ENCODE measurements around the gene CHI3L1. TPM values are rescaled to one million over a fixed set of nuclear protein-coding genes. Genes with fewer than 3 reads are reported as not detected.

The CHI3L1 gene
- total RNA-seq, 1 donor from 2014 or later = not detected

GRCh38 chr1:203182387-203182953 lies 4.0 kb downstream of the CHI3L1 start:
- Mint-ChIP-seq H3K4me1 (ENCODE audit: low read depth) (no peaks in the 10 kb centered on the region), H3K27ac (no peak overlapping the region), H3K27me3 (peaks cover 99% of the 10 kb centered on the region), H3K9me3 (ENCODE audit: low read depth) (no peaks in the 10 kb centered on the region), H3K36me3 (ENCODE audit: insufficient read depth) (no peaks in the 10 kb centered on the region), H3K4me3 (ENCODE audit: low read depth) (no peak overlapping the region)
- TF ChIP-seq CTCF (IDR thresholded peaks at IDR 0.05; ENCODE audit: unreplicated experiment) = no peak
- DNase-seq (ENCODE audit: low spot score, unreplicated experiment) = no peak

- H3K4me1 Mint-ChIP-seq (ENCODE audit: low read depth) = no peaks in the 10 kb centered on the region
Observed at GRCh38 chr1:203181586-203182386, 4.7 kb downstream of the CHI3L1 start.

GRCh38 chr1:203180611-203181330 lies 5.7 kb downstream of the CHI3L1 start:
- DNase-seq (ENCODE audit: low spot score, unreplicated experiment) = no peak
- no peak for TF ChIP-seq CTCF (IDR thresholded peaks at IDR 0.05; ENCODE audit: unreplicated experiment)
- no peak overlapping the region for H3K27ac Mint-ChIP-seq
- H3K4me3 Mint-ChIP-seq (ENCODE audit: low read depth) = no peak overlapping the region
- no peaks in the 10 kb centered on the region for H3K36me3 Mint-ChIP-seq (ENCODE audit: insufficient read depth)
- no peaks in the 10 kb centered on the region for H3K4me1 Mint-ChIP-seq (ENCODE audit: low read depth)
- no peaks in the 10 kb centered on the region for H3K9me3 Mint-ChIP-seq (ENCODE audit: low read depth)
- peaks cover 97% of the 10 kb centered on the region for H3K27me3 Mint-ChIP-seq

More at GRCh38 chr1:203181586-203182386, 4.7 kb downstream of the CHI3L1 start:
- Mint-ChIP-seq H3K4me3 (ENCODE audit: low read depth) (no peak overlapping the region), H3K27ac (no peak overlapping the region), H3K36me3 (ENCODE audit: insufficient read depth) (no peaks in the 10 kb centered on the region), H3K9me3 (ENCODE audit: low read depth) (no peaks in the 10 kb centered on the region), H3K27me3 (peaks cover 99% of the 10 kb centered on the region)
- no peak for DNase-seq (ENCODE audit: low spot score, unreplicated experiment)
- no peak for TF ChIP-seq CTCF (IDR thresholded peaks at IDR 0.05; ENCODE audit: unreplicated experiment)

GRCh38 chr1:203179667-203180005 lies 6.9 kb downstream of the CHI3L1 start:
- Mint-ChIP-seq H3K4me1 (ENCODE audit: low read depth) (no peaks in the 10 kb centered on the region), H3K27ac (no peak overlapping the region), H3K9me3 (ENCODE audit: low read depth) (no peaks in the 10 kb centered on the region), H3K36me3 (ENCODE audit: insufficient read depth) (no peaks in the 10 kb centered on the region), H3K4me3 (ENCODE audit: low read depth) (no peak overlapping the region), H3K27me3 (peaks cover 86% of the 10 kb centered on the region)
- TF ChIP-seq CTCF (IDR thresholded peaks at IDR 0.05; ENCODE audit: unreplicated experiment) = no peak
- DNase-seq (ENCODE audit: low spot score, unreplicated experiment) = no peak

- H3K4me3 Mint-ChIP-seq (ENCODE audit: low read depth) = no peak overlapping the region
- no peaks in the 10 kb centered on the region for H3K4me1 Mint-ChIP-seq (ENCODE audit: low read depth)
- H3K27me3 Mint-ChIP-seq = peaks cover 82% of the 10 kb centered on the region
- no peak overlapping the region for H3K27ac Mint-ChIP-seq
- no peak for TF ChIP-seq CTCF (IDR thresholded peaks at IDR 0.05; ENCODE audit: unreplicated experiment)
- no peaks in the 10 kb centered on the region for H3K36me3 Mint-ChIP-seq (ENCODE audit: insufficient read depth)
- H3K9me3 Mint-ChIP-seq (ENCODE audit: low read depth) = no peaks in the 10 kb centered on the region
- no peak for DNase-seq (ENCODE audit: low spot score, unreplicated experiment)
Observed at GRCh38 chr1:203178821-203179666, 7.5 kb downstream of the CHI3L1 start.
